Measurements from ENCODE around the gene CPEB4. TPM values are rescaled to one million over a fixed set of nuclear protein-coding genes. Genes with fewer than 3 reads are reported as not detected.
A peak's percentile ranks its signal among the peaks of the same experiment; 100 is the strongest.

The CPEB4 gene
- total and polyA plus RNA-seq, 2 experiments from 2014 or later: 6.2 to 11.6 TPM

DNA sequence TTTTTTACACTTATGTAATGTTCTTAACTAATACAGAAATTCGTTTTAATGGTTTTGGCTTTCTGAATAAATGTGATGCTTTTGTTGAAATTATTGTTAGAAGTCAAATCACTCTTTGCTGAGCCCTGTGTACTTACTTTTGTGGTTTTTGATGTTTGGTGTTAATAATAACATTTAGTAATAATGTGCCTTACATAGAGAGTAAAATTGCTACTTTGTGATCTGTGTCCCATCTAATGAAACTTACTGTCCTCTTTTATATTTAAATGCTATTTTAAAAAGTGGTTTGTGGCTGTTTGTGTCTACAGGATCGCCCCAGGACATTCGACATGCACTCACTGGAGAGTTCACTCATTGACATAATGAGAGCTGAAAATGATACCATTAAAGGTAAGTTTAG lies 22.1 kb downstream of the CPEB4 start:
- no peak for DNase-seq
- Histone ChIP-seq H3K9ac (no peak overlapping the region), H3K9me3 (ENCODE audit: low read depth) (no peaks in the 10 kb centered on the region), H3K4me2 (ENCODE audit: unreplicated experiment) (no peak overlapping the region), H3K9me2 (ENCODE audit: insufficient read depth) (no peaks in the 10 kb centered on the region), H3K79me2 (ENCODE audit: insufficient read depth) (peaks cover 96% of the 10 kb centered on the region), H3K27ac (no peak overlapping the region), H4K20me1 (ENCODE audit: insufficient read depth) (no peaks in the 10 kb centered on the region), H2AFZ (no peak overlapping the region), H3F3A (ENCODE audit: insufficient read depth) (0 out of 2 replicates have a peak, but pooled peaks cover 12% of the 10 kb centered on the region), H3K27me3 (replicated peaks; ENCODE audit: insufficient read depth) (no peaks in the 10 kb centered on the region), H3K4me3 (no peak overlapping the region), H3K4me1 (ENCODE audit: insufficient read depth) (peaks cover 14% of the 10 kb centered on the region), H3K36me3 (ENCODE audit: low read depth) (0 out of 2 replicates have a peak, but pooled peaks cover 6% of the 10 kb centered on the region)
- TF ChIP-seq EZH2 (IDR thresholded peaks at IDR 0.05; ENCODE audit: insufficient read depth, poor library complexity, severe bottlenecking): no peak
- no peak for TF ChIP-seq EZH2phosphoT487 (IDR thresholded peaks at IDR 0.05; ENCODE audit: insufficient read depth, low read depth)
- in situ Hi-C loops (cut with MboI): no loop called here
- WGBS, 2 experiments (ENCODE audit: low coverage in 1 of 2, low lambda C conversion rate in 2 of 2, missing lambda C conversion rate in 2 of 2): 66 to 70% methylated on average over 3 of the region's 3 CpGs

DNA sequence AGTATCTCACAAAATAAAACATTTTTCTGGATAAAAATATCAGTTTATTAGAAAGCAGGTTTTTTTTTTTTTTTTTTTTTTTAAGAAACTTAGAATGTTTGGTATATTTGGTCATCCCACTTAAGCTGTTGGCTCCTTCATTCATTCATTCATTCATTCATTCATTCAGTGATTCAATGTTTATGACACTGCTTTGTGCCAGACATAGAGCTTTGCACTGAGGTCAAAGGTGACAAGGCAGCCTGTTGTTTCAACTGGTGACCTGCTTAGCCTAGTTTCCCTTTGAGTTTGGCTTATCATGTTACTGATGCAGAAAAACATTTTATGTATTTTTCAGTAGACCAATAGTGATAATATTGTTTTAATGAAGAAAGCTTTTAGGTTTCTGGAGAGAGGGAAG lies 23.5 kb downstream of the CPEB4 start:
- Histone ChIP-seq H3K9ac (no peak overlapping the region), H4K20me1 (ENCODE audit: insufficient read depth) (no peaks in the 10 kb centered on the region), H3K36me3 (ENCODE audit: low read depth) (0 out of 2 replicates have a peak, but pooled peaks cover 6% of the 10 kb centered on the region), H3K4me2 (ENCODE audit: unreplicated experiment) (no peak overlapping the region), H3K4me1 (ENCODE audit: insufficient read depth) (peaks cover 21% of the 10 kb centered on the region), H3K9me3 (ENCODE audit: low read depth) (no peaks in the 10 kb centered on the region), H3K9me2 (ENCODE audit: insufficient read depth) (no peaks in the 10 kb centered on the region), H3K79me2 (ENCODE audit: insufficient read depth) (peaks cover 96% of the 10 kb centered on the region), H3F3A (ENCODE audit: insufficient read depth) (0 out of 2 replicates have a peak, but pooled peaks cover 12% of the 10 kb centered on the region), H3K4me3 (no peak overlapping the region), H2AFZ (no peak overlapping the region), H3K27ac (no peak overlapping the region), H3K27me3 (replicated peaks; ENCODE audit: insufficient read depth) (no peaks in the 10 kb centered on the region)
- in situ Hi-C loops (cut with MboI): no loop called here
- DNase-seq: no peak
- no peak for TF ChIP-seq EZH2phosphoT487 (IDR thresholded peaks at IDR 0.05; ENCODE audit: insufficient read depth, low read depth)
- no peak for TF ChIP-seq EZH2 (IDR thresholded peaks at IDR 0.05; ENCODE audit: insufficient read depth, poor library complexity, severe bottlenecking)

- Histone ChIP-seq H2AFZ (no peak overlapping the region), H3K27me3 (replicated peaks; ENCODE audit: insufficient read depth) (no peaks in the 10 kb centered on the region), H3K4me1 (ENCODE audit: insufficient read depth) (peaks cover 18% of the 10 kb centered on the region), H3K9ac (no peak overlapping the region), H3K79me2 (ENCODE audit: insufficient read depth) (peaks cover 87% of the 10 kb centered on the region), H3K9me3 (ENCODE audit: low read depth) (no peaks in the 10 kb centered on the region), H4K20me1 (ENCODE audit: insufficient read depth) (no peaks in the 10 kb centered on the region), H3K4me3 (no peak overlapping the region), H3K9me2 (ENCODE audit: insufficient read depth) (no peaks in the 10 kb centered on the region), H3K36me3 (ENCODE audit: low read depth) (0 out of 2 replicates have a peak, but pooled peaks cover 6% of the 10 kb centered on the region), H3F3A (ENCODE audit: insufficient read depth) (peaks cover 20% of the 10 kb centered on the region), H3K27ac (no peak overlapping the region), H3K4me2 (ENCODE audit: unreplicated experiment) (no peak overlapping the region)
- in situ Hi-C loops (cut with MboI): no loop called here
- DNase-seq: no peak
- TF ChIP-seq EZH2phosphoT487 (IDR thresholded peaks at IDR 0.05; ENCODE audit: insufficient read depth, low read depth) (no peak), EZH2 (IDR thresholded peaks at IDR 0.05; ENCODE audit: insufficient read depth, poor library complexity, severe bottlenecking) (no peak)
- 79 to 86% methylated on average over 4 of the region's 4 CpGs for WGBS, 2 experiments (ENCODE audit: low coverage in 1 of 2, low lambda C conversion rate in 2 of 2, missing lambda C conversion rate in 2 of 2)
Observed at GRCh38 chr5:173913686-173914321, 25.7 kb downstream of the CPEB4 start.

- in situ Hi-C loops (cut with MboI): no loop called here
- peak overlapping the region; percentile 40; the same call in 1 of the 2 replicates for H2AFZ ChIP-seq
- H3K9me2 ChIP-seq (ENCODE audit: insufficient read depth): no peaks in the 10 kb centered on the region
- H3K9ac ChIP-seq: peak overlapping the region; percentile 5; the same call in 1 of the 2 replicates
- H4K20me1 ChIP-seq (ENCODE audit: insufficient read depth): no peaks in the 10 kb centered on the region
- no peaks in the 10 kb centered on the region for H3K9me3 ChIP-seq (ENCODE audit: low read depth)
- no peak overlapping the region; the same call in 1 of the 2 replicates for H3K27ac ChIP-seq
- H3F3A ChIP-seq (ENCODE audit: insufficient read depth): peaks cover 28% of the 10 kb centered on the region
- H3K79me2 ChIP-seq (ENCODE audit: insufficient read depth): peaks cover 87% of the 10 kb centered on the region
- TF ChIP-seq EZH2phosphoT487 (IDR thresholded peaks at IDR 0.05; ENCODE audit: insufficient read depth, low read depth) (no peak), EZH2 (IDR thresholded peaks at IDR 0.05; ENCODE audit: insufficient read depth, poor library complexity, severe bottlenecking) (no peak)
- no peak overlapping the region for H3K4me3 ChIP-seq
- H3K36me3 ChIP-seq (ENCODE audit: low read depth): 0 out of 2 replicates have a peak, but pooled peaks cover 6% of the 10 kb centered on the region
- peaks cover 34% of the 10 kb centered on the region for H3K4me1 ChIP-seq (ENCODE audit: insufficient read depth)
- no peak for DNase-seq
- peak overlapping the region; percentile 36 for H3K4me2 ChIP-seq (ENCODE audit: unreplicated experiment)
- WGBS, 2 experiments (ENCODE audit: low coverage in 1 of 2, low lambda C conversion rate in 2 of 2, missing lambda C conversion rate in 2 of 2): 18 to 20% methylated on average over 7 of the region's 7 CpGs
- no peaks in the 10 kb centered on the region for H3K27me3 ChIP-seq (replicated peaks; ENCODE audit: insufficient read depth)
Observed at GRCh38 chr5:173915310-173916014, 27.3 kb downstream of the CPEB4 start.

Measured in GM23248 (cell line).